ENCODE results near the gene NUP214.

- TF ChIP-seq CTCF (IDR thresholded peaks at IDR 0.05) (no peak), POLR2A (IDR thresholded peaks at IDR 0.05) (no peak), POLR2AphosphoS5 (IDR thresholded peaks at IDR 0.05) (no peak)
Observed at GRCh38 chr9:131237291-131237690, 111.9 kb downstream of the NUP214 start.

Data from breast epithelium (tissue), 3 donors.